ENCODE results near the gene SNPH.

The SNPH gene

GRCh38 chr20:1263853-1264252 lies 2.2 kb upstream of the SNPH start:
- in situ Hi-C loops (cut with MboI; ENCODE audit: low sequenced_read_pairs), result no loop called here

GRCh38 chr20:1264727-1265126 lies 1.4 kb upstream of the SNPH start:
- in situ Hi-C loops (cut with MboI; ENCODE audit: low sequenced_read_pairs), result no loop called here

GRCh38 chr20:1265226-1265915 lies 723 bp upstream of the SNPH start:
- in situ Hi-C loops (cut with MboI; ENCODE audit: low sequenced_read_pairs), result no loop called here

GRCh38 chr20:1265916-1266166 lies 253 bp upstream of the SNPH start:
- in situ Hi-C loops (cut with MboI; ENCODE audit: low sequenced_read_pairs), result no loop called here

- in situ Hi-C loops (cut with MboI; ENCODE audit: low sequenced_read_pairs), result no loop called here
These were observed 1.1 kb downstream of the SNPH start for GRCh38 chr20:1267161-1267560.

GRCh38 chr20:1267809-1268374 lies 1.8 kb downstream of the SNPH start:
- in situ Hi-C loops (cut with MboI; ENCODE audit: low sequenced_read_pairs), result no loop called here

- in situ Hi-C loops (cut with MboI; ENCODE audit: low sequenced_read_pairs), result no loop called here
These were observed 3.1 kb downstream of the SNPH start for GRCh38 chr20:1269235-1269634.

- in situ Hi-C loops (cut with MboI; ENCODE audit: low sequenced_read_pairs), result no loop called here
These were observed 3.8 kb downstream of the SNPH start for GRCh38 chr20:1269850-1270249.

- in situ Hi-C loops (cut with MboI; ENCODE audit: low sequenced_read_pairs), result no loop called here
These were observed 6.4 kb downstream of the SNPH start for GRCh38 chr20:1272368-1273100.

- in situ Hi-C loops (cut with MboI; ENCODE audit: low sequenced_read_pairs), result no loop called here
These were observed 7.3 kb downstream of the SNPH start for GRCh38 chr20:1273366-1273765.

- in situ Hi-C loops (cut with MboI; ENCODE audit: low sequenced_read_pairs), result no loop called here
These were observed 8.6 kb downstream of the SNPH start for GRCh38 chr20:1274485-1275311.

GRCh38 chr20:1275919-1276318 lies 9.8 kb downstream of the SNPH start:
- in situ Hi-C loops (cut with MboI; ENCODE audit: low sequenced_read_pairs), result no loop called here

- in situ Hi-C loops (cut with MboI; ENCODE audit: low sequenced_read_pairs), result no loop called here
These were observed 11.6 kb downstream of the SNPH start for GRCh38 chr20:1277529-1278322.

GRCh38 chr20:1278993-1279392 lies 12.9 kb downstream of the SNPH start:
- in situ Hi-C loops (cut with MboI; ENCODE audit: low sequenced_read_pairs), result no loop called here

GRCh38 chr20:1280195-1281102 lies 14.4 kb downstream of the SNPH start:
- in situ Hi-C loops (cut with MboI; ENCODE audit: low sequenced_read_pairs), result no loop called here

- in situ Hi-C loops (cut with MboI; ENCODE audit: low sequenced_read_pairs), result no loop called here
These were observed 15.4 kb downstream of the SNPH start for GRCh38 chr20:1281279-1282057.

- in situ Hi-C loops (cut with MboI; ENCODE audit: low sequenced_read_pairs), result no loop called here
These were observed 16.9 kb downstream of the SNPH start for GRCh38 chr20:1282966-1283365.

- in situ Hi-C loops (cut with MboI; ENCODE audit: low sequenced_read_pairs), result no loop called here
These were observed 17.7 kb downstream of the SNPH start for GRCh38 chr20:1283522-1284510.
